Activated CD8-positive, alpha-beta memory T cell treated with anti-CD3 and anti-CD28 coated beads, Interleukin-2, amount 50 U/mL, for 48 hours (primary cell): Measurements from ENCODE around the gene SLA2.
A peak's percentile ranks its signal among the peaks of the same experiment; 100 is the strongest.
"Not testable (repeated sequence)": the region's sequence is repeated elsewhere in the genome, so short reads cannot be mapped to it uniquely, and the experiment has no call there.

Experiments used
- DNase-seq: peaks from one replicate; pipeline ENCODE4 v3.0.0-alpha.2; 2020

SLA2 gene, protein sequence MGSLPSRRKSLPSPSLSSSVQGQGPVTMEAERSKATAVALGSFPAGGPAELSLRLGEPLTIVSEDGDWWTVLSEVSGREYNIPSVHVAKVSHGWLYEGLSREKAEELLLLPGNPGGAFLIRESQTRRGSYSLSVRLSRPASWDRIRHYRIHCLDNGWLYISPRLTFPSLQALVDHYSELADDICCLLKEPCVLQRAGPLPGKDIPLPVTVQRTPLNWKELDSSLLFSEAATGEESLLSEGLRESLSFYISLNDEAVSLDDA

DNA sequence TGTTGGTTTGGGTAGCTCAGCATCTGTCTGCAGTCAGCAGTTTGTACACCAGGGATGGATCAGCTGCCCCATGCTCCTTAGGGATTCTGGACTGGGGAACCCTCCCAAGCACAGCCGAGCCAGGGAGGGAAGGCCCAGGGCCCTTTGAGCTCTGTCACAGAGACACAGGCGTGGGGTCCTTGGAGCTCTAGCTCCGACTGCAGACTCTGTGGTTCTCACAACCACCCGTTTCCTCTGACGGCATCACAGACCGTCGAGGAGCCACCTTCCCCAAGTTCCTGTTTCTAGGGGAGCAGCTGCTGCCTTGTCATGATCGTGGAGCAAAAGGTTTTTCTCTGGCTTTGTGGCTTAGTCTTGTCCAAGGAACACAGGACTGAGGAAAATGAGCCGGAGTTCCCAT is at the start of gene SLA2:
SLA2 (minus strand) TSS at position 199 of the 400 bp plus-strand sequence. CDS start 4,861 bp downstream, outside the sequence.
- DNase-seq, result peak; percentile 80

DNA sequence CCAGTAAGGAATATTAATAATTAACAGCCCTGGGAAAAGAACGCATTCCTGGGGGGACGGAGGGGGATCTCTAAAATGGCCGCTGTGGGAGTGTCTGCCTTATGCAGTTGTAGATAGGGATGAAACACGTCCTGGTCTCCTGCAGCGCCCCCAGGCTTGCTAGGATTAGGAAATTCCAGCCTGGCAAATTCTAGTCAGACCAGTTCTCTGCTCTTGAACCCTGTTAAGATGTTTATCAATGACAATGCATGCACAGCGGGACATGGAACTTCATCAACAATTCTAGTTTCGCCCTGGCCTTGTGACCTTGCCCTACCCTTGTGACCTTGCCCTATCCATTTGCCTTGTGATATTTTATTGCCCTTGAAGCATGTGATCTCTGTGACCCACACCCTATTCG is 49.5 kb upstream of the SLA2 start:
- not testable (repeated sequence) for DNase-seq

DNA sequence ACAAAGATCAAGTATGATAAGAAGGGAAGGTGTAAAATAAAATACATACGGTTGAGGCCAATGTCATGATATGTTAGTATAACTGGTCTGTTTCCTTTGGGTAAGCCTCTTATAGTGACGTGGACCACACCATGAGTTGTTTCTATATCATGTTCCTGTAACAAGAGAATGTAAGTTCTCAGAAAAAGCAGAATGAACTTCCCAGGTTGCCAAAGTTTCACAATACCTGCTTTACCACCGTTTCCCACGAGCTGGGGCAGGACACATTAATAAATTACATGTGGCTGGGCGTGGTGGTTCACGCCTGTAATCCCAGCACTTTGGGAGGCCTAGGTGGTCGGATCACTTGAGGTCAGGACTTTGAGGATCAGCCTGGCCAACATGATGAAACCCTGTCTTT is 42.6 kb upstream of the SLA2 start:
- DNase-seq, result no peak

DNA sequence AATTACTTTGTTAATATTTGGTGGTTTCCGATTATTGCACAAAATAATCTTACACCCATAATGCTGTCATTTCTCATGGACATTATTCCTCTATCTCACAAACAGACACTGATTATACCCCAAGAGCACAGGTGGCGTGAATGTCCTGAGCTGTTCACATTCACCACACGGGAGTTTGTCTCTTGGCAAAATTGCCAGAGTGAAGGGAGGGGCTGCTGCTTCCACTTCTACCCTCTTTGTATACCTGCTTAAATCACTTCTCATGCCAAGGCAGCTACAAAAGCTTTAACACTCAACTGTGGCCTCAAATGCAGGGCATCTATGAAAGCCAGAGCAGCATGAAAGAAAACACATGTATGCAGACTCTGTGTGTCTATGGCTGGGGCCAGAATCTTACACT is 41.9 kb upstream of the SLA2 start:
- no peak for DNase-seq

DNA sequence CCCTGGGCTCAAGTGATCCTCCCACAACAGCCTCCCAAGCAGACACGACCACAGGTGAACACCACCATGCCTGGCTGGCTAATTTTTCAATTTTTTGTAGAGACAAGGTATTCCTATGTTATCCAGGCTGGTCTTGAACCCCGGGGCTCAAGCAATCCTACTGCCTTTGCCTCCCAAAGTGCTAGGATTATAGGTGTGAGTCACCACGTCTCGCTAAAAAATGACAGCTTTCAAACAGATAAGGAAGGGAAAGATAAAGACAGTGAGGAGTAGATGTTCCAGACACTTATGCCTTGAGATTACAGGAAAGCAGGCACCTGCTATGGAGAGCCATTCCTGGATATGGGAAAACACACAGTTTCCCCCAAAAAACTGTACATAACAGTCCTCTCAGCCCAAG is 40.9 kb upstream of the SLA2 start:
- DNase-seq, result no peak

DNA sequence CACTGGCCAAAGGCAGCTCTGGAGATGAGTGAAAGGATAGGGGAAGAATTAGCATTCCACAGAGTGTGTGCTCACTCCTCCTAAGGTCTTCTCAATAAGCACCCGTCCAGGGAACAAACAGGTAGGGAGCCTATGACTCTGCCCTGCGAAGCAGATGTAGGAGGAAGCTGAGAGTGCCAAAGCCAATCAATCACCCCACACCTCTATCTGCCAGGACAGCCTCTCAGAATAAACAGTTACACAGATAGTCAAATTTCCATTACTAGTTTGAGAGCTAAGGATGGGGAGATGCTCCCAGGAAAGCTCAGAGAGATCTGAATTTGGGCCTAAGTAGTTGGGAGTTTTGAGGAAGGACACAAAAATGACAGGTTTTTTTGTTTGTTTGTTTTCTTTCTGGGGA is 40.5 kb upstream of the SLA2 start:
- no peak for DNase-seq

DNA sequence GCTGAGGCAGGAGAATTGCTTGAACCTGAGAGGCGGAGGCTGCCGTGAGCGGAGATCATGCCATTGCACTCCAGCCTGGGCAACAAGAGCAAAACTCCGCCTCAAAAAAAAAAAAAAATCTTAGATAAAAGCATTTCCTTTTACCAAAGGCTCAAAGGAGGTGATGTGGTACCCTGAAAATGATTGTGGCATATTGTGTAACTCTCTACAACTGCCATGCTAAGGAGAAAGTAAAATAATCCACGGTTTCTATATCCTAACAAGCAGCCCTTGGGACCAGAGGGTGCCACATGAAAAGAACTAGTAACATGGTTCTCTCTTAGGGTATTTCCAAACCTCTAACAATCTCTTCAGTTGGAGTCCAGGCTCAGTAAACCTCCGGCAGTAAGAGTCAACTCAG is 38.8 kb upstream of the SLA2 start:
- no peak for DNase-seq

DNA sequence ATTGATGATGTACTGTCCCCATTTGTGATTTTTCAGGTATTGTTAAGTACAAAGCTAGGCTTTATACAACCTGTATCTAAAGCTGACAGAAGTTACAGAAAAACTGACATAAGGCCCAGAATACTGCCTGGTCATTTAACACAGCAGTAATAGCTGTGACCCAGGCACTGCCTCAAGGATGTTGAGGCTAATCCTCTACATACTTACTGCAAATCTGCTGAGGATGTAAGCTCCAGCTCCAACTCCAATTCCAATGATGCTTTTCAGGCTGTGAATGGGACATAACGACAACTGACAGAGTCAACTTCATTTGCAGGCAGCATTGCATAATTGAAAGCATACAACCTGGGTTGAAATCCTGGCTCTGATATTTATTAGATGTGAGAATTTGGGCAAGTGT is 36.3 kb upstream of the SLA2 start:
- no peak for DNase-seq

DNA sequence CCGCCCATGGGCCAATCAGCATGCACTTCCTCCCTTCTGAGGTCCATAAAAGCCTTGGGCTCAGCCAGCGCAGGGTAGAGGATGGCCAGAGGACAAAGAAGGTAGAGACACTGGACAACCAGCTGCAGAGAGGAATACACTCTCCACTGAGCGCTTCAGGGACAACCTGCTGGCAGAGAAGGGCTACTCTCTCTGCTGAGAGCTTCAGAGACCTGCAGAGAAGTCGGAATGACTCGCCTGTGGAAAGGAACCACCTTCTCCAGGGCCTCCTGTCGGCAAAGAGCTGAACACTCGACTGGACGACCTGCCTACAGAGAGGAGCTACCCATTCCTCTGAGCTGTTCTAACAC is 31.4 kb upstream of the SLA2 start:
- DNase-seq, result no peak

DNA sequence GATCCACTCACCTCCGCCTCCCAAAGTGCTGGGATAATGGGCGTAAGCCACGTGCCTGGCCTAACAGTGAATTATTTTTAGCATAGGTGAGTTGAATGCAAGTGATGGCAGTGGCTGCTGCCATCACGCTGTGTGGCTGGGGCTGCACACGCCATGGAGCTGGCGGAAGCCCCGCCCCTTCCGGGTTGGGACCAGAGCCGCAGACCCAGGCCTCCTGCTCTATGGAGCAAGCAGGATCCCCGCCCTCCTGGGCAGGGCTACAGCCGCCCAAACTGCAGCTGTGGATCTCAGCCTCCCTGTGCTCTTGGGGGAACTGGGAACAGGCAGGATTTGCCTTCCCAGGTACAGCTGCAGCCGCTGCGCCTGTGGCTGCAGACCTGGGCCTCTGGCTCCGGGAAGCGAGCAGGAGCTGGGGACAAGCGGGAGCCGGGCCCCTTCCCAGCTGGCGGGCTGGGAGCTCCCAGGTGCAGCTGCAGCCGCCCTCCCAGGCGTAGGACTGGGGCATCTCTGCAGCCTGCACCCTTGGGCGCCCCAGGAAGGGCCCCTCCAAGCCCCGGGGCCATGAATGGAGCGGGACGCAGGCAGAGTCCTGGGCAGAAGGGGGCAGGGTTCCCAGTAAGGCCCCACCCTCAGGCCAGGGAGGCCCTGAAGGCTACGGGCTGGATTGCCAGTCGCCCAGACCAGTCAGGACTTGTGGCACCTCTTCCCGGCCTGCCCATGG is 30.9 kb upstream of the SLA2 start:
- no peak for DNase-seq

DNA sequence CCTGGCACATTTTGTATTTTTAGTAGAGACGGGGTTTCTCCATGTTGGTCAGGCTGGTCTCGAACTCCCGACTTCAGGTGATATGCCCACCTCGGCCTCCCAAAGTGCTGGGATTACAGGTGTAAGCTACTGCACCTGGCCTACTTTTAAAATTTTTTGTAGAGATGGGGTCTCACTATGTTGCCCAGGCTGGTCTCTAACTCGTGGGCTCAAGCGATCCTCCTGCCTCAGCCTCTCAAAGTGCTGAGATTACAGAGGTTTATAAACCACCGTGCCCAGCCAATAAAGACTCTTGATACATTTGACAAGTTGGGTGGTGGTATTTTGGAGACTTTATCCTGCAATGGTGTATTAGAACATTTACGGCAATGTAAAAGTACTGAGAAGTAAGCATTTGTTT is 29.5 kb upstream of the SLA2 start:
- not testable (repeated sequence) for DNase-seq

DNA sequence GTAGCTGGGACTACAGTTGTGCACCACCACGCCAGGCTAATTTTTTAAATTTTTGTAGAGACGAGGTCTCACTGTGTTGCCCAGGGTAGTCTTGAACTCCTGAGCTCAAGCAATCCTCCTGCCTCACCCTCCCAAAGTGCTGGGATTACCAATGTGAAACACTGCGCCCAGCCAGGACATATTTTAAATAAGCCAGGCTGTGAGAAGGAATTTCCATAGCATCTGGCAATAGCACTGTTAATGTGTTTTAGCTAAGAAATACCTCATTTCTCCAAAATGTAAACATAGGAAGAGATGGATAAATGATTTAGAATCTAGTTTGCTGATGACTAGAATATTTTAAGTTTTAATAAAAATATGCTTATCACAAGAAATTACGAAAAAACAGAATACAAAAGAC is 27.0 kb upstream of the SLA2 start:
- no peak for DNase-seq

DNA sequence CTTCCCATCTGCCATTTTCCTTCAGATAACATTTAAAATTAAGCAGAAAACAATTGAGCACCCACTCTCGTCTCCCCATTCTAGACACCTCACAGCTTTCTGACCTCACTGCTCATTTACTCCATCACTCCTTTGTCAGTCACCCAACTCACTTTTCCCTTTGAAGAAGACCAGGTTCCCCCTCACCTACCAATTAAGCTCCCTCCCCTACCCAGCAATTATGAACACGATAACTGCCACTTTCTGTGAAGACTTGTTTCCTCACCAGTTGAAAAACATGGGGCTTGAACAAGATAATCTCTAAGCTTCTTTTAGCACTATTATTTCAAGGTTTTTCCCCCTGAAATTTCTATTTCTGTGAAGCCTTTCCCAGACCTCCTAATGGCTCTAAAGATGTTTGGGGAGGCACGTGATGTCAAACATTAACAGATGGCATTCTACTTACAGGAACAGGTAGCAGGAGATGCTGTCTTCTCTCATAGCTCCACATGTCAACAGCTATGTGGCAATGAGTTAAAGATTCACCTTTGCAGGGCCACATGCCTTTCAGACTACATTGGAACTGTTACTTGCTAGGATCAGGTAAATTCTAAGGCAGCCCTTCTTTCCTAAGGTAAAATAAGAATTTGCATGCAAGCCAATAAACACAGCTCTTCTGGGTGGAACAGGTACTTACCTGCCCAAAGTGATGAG is 24.8 kb upstream of the SLA2 start:
- DNase-seq, result no peak

DNA sequence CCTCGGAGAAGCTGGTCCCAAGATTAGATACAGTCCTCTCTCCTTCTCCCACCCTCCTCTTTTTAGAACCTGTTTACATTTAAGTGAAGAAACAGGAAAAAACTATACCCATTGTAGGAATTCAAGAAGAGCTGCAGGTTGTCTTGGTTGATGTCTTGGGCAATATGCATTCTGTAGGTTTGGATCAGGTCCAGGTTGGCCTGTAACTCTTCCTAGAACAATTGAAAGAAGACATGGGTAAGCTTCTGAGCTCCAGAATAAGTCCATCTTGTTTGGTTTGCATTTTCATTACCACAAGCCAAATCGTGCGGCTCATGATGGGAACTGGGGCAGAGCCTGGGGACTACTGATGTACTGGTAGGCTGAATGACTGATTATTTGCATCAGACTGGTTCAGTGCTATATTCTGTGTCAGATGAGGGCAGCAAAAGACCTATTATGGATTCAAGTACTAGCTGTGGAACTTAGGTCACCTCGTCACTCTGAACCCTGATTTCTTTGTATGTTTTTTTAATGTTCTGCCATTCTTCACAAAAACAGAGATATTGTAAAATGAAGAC is 20.3 kb upstream of the SLA2 start:
- DNase-seq, result no peak

DNA sequence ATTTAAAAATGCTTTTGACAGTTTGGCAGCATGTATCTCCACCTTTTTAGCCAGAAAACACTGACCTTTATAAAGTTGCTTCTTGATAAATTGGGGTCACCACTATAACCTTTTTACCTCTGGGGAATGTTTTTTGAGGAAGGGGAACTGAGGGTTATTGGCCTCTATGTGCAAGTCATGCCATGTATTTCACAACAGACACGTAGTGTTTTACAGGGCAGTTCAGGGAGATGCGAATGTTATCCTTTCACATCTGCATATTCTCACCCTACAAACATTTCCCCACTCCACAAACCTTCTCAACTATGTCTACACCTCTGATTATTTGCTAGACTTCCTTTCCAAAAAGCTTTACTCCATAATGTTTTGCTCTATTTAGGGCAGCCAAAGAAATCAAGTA is 17.0 kb upstream of the SLA2 start:
- no peak for DNase-seq

DNA sequence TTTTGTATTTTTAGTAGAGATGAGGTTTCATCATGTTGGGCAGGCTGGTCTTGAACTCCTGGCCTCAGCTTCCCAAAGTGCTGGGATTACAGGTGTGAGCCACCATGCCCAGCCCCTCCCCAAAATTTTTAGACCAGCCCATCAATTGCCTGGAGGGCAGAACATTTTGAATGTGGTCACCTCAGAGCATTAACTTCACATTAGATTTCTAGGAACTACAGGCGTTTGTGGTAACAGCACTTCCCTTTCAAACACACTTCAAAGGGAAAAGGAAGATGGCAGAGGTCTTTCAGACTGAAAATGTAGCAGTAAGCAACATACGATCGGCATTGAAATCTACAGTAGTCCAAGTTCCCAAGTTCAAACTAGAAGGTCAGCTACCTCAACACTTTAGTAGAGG is 12.3 kb upstream of the SLA2 start:
- DNase-seq, result no peak

DNA sequence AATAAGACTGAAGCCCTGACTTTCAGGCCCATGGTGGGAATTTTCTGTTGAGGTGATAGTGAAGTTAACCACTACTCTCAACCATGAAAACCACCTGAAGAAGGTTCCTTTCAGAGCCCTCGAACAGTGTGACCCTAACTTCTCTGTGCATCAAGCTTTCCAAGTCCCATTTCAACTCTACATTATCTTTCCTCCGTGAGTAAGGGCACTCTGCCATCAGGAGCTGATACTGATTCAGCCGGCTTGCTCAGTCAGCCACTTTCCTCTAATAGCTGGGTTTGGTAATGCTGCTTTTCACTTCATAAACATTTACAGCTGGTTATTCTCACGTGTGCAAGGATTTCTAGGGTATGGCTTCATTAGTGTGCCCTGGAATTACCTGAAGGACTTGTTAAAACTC is 10.7 kb upstream of the SLA2 start:
- no peak for DNase-seq

DNA sequence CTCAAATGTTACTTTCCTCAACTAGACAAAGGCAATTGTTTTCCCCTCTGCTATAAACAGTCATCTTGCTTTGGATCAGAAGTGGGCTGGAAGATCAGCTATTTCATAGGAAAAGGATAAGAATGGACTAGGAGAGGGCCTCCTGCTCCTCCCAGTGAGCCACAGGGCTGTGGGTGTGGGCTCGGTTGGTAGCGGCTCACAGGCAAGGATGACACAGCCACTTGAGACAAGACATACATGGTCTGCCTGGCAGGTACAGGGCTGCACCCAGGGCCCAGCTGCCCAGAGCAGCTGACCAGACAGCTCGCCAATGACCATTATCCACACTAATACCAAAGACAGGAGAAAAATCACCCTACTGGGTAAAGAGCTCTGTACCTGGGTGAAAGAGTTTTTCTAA is 9.0 kb upstream of the SLA2 start:
- DNase-seq, result no peak

DNA sequence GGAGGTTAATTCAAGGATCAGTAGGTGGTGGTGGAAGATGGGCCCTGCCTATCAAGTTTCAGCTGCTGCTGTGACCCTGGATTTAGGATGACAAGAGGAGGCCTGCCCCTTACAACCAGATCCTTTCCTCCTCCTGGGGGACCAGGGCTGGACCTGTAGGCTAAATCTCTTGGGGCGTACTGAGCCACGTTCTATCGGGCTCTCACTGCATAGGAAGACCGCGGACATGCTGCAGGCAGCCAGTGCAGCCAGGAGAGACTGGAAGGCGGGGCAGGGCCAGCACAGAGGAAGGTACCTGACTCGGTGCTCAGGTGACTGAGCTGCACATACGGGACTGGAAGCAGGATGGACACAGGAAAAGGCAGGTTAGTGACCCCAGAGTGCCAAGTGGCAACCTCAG is 8.5 kb upstream of the SLA2 start:
- no peak for DNase-seq

DNA sequence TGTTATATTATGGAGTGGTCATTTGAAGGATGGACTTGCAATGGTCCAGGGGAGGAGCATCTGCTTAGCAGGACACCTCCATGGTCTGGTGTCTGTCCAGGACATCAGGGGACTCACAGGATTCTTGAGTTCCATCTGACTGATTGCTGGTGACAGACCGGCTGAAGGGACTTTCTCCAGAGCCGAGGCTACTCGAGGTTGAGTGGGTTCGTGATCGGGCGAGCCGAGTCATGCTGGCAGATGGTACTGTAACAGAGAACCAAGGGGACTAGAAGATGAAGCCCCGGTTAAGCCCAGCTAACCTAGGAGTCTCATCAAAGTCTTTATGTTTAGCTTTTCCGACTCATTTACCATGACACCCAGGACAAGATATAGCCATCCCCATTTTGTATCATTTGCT is 7.5 kb upstream of the SLA2 start:
- no peak for DNase-seq

DNA sequence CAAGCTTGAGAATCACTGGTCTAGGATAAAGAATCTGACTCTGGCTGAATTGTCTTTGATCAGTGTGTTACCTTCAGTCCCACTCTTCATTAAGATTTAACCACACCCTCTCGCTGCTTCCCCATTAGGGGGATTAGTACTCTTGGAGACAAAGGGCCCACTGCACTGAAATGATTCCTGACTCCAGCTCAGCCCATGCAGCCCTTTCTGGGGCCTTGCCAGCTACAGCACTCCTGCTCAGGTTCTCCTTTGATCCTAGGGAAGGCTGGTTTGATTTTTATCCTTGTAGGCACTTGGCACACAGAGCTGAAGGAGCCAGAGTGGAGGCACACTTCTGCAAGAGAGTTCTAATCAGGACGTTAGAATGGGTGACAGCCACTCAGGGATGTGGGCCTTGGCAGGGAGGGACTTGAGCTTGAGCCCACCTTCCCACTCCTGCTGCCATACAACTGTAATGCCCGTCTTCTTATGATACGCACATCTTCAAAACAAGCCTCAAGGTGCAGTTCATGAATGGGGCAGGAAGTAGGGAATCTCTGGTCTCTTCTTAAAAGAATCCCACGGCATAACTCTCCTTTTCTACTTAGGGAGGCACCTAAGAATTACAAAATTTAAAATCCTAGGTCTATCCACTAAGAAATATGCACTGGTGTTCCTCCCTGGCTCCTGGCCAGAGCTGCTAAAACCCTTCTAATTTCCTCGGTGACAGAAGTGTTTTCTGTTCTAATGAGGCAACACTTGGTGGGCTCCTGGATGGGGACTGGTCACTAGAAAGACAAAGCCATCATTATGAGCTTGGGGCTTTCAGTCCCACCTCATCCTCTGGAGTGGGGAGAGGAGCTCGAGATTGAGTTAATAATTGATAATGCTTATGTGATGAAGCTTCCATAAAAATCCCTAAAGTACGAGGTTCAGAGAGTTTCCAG is 1.5 kb upstream of the SLA2 start:
- no peak for DNase-seq

DNA sequence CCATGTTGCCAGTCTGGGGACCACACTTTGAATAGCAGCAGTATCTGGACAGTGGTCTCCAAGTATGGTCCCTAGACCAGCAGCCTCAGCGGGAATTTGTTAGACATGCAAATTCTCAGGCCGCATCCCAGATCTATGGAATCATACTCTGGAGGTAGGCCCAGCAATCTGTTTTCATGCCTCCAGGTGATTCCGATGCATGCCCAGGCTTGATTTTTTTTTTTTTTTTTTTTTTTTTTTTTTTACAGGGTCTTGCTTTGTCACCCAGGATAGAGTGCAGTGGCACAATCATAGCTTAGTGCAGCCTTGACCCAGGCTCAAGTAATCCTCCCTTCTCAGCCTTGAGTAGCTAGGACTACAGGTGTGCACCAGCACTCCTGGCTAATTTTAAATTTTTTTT is 682 bp upstream of the SLA2 start:
- DNase-seq, result no peak

DNA sequence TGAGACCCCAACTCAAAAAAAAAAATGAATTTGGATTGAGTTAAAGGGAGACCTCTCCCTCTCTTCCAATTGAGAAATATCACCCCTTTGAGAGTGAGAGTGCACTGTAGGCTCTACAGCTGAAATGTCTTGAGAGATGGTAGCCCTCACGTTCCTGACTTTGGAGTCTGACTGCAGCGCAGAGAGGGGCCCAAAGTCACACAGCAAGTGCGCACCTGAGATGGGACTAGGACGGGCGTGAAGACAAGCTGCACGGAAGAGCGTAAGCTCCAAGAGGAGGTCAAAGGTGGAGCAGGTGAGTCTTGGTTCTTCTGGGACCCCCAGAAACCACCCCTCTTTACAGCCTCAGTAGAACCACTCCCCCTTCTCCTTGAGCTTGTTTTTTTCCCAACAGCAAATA is 643 bp downstream of the SLA2 start:
- DNase-seq, result no peak
